Calu3 (cell line): ENCODE results near the gene TLX1. TPM values are rescaled to one million over a fixed set of nuclear protein-coding genes. Genes with fewer than 3 reads are reported as not detected.

Experiments used
- BruUV-seq: library from RNA; stranded (reverse); fragments of 400-500 nt; replicated peaks from 2 replicates; lab custom pipeline; 2021; lab: Mats Ljungman, UMichigan
- CTCF ChIA-PET: fragments of 300-600 bp; sonication (Branson Sonifier 250); formaldehyde crosslinking; loops from one replicate; lab custom pipeline; 2022; ENCODE audit warnings: antibody characterized with exemption; lab: Charles Lee
- DNase-seq: peaks from one replicate; pipeline ENCODE4 v3.0.0; 2022
- H3K27ac Mint-ChIP-seq: one replicate; pipeline ENCODE4 v1.8.0; 2022; ENCODE audit warnings: mixed read lengths; ENCODE audit not compliant: unreplicated experiment
- H3K27me3 Mint-ChIP-seq: one replicate; pipeline ENCODE4 v1.8.0; 2022; ENCODE audit warnings: mixed read lengths; ENCODE audit not compliant: unreplicated experiment
- H3K36me3 Mint-ChIP-seq: one replicate; pipeline ENCODE4 v1.8.0; 2022; ENCODE audit warnings: mild to moderate bottlenecking, moderate library complexity, mixed read lengths; ENCODE audit not compliant: insufficient read depth, unreplicated experiment
- H3K4me1 Mint-ChIP-seq: one replicate; pipeline ENCODE4 v1.8.0; 2022; ENCODE audit warnings: mild to moderate bottlenecking, low read depth, mixed read lengths; ENCODE audit not compliant: unreplicated experiment
- H3K4me3 Mint-ChIP-seq: one replicate; pipeline ENCODE4 v1.8.0; 2022; ENCODE audit warnings: mild to moderate bottlenecking, low read depth, moderate library complexity, mixed read lengths; ENCODE audit not compliant: unreplicated experiment
- H3K9me3 Mint-ChIP-seq: one replicate; pipeline ENCODE4 v1.8.0; 2022; ENCODE audit warnings: low read depth, mixed read lengths; ENCODE audit not compliant: unreplicated experiment
- intact Hi-C: fragments of 100-400 bp; cut with micrococcal nuclease; formaldehyde crosslinking; loops from one replicate; pipeline ENCODE4 v1.10.0; 2022; ENCODE audit not compliant: unreplicated experiment
- total RNA-seq: library from RNA; stranded (reverse); gene quantifications from 2 replicates; pipeline ENCODE4 v1.2.3, GENCODE V29; 2022
- TF ChIP-seq, protein P1 (sequence below): fragments of 200-600 bp; IDR thresholded peaks from one replicate; pipeline ENCODE4 v1.8.0; 2022; ENCODE audit warnings: antibody characterized with exemption; ENCODE audit not compliant: unreplicated experiment

The TLX1 gene
- total RNA-seq, 1 experiment from 2014 or later = not detected

DNA sequence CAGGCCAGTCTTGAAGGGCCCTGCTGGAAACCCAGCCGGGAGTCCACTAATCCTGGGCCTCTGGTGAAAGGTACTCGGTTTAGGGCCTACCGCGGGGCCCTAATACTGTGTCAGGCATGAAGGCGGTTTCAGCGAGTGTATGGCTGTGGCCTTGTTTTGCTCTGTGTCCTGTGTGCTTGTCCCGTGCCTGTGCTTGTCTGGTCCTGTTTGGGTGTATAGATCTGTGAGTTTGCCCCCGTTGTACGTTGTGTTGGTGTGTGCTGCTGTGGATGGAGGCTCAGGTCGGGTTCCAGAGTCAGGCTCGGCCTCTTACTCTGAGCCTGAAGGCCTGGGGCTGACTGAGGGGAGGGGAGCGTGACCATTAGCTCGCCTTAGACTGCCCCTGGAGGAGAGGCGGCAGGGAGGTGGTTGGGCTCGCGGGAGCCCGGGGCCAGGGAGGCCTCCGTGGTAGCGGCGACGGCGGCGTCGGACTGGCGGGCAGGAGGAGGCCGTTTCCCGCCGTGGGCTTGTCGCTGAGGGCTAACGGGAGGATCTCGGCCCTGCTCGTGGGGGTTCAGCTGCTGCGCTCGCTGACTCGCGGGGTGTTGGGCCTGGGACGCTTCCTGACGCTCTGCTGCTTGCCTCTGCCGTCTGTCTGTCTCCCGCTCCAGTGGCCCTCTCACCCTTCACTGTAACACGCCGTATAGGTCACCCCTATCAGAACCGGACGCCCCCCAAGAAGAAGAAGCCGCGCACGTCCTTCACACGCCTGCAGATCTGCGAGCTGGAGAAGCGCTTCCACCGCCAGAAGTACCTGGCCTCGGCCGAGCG lies 2.6 kb downstream of the TLX1 start:
- H3K27me3 Mint-ChIP-seq = peaks cover 82% of the 10 kb centered on the region
- H3K36me3 Mint-ChIP-seq = no peaks in the 10 kb centered on the region
- no peak overlapping the region for H3K4me3 Mint-ChIP-seq
- TF ChIP-seq, protein P1, sequence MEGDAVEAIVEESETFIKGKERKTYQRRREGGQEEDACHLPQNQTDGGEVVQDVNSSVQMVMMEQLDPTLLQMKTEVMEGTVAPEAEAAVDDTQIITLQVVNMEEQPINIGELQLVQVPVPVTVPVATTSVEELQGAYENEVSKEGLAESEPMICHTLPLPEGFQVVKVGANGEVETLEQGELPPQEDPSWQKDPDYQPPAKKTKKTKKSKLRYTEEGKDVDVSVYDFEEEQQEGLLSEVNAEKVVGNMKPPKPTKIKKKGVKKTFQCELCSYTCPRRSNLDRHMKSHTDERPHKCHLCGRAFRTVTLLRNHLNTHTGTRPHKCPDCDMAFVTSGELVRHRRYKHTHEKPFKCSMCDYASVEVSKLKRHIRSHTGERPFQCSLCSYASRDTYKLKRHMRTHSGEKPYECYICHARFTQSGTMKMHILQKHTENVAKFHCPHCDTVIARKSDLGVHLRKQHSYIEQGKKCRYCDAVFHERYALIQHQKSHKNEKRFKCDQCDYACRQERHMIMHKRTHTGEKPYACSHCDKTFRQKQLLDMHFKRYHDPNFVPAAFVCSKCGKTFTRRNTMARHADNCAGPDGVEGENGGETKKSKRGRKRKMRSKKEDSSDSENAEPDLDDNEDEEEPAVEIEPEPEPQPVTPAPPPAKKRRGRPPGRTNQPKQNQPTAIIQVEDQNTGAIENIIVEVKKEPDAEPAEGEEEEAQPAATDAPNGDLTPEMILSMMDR = no peak
- CTCF ChIA-PET = no interaction called here
- DNase-seq = no peak
- intact Hi-C loops = no loop called here
- H3K27ac Mint-ChIP-seq = no peak overlapping the region
- peaks cover 11% of the 10 kb centered on the region for H3K4me1 Mint-ChIP-seq
- no TSS peak for BruUV-seq
- H3K9me3 Mint-ChIP-seq = no peaks in the 10 kb centered on the region

DNA sequence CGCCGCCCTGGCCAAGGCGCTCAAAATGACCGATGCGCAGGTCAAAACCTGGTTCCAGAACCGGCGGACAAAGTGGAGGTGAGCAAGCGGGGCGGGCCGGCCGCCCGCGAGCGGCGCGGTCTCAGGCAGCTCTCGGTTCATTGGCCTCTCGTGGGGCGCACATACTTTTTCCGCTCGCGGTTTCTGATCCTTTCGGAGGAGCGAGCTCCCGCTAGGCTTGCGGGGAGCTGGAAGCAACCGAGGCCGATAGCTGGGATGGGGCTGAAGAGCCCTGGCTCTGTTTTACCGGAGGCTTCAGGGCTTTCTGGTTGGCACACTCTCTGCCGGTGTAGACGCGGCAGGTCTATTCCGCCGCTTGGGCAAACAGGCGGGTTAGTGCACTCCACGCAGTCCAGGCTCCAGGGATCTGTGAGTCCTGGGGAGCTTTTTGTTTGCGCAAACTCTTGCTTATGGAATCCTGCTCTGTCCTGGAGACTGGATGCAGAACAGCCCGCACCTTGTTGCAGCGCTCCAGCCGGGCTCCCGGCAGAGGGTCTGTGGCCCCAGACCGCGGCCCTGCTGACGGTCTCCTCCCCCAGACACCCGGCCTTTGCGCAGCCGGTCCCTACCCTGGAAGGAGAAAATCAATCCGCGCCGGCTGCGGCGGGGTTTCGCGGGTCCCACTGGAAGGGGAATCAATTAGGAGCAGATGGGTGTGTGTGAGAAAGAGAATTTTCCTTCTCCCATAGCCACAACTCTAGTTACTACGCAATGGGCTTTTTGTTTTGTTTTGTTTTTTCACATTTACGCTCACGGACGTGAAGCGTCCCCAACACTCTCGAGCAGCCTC lies 3.4 kb downstream of the TLX1 start:
- no peaks in the 10 kb centered on the region for H3K36me3 Mint-ChIP-seq
- intact Hi-C loops = no loop called here
- peaks cover 82% of the 10 kb centered on the region for H3K27me3 Mint-ChIP-seq
- no peaks in the 10 kb centered on the region for H3K9me3 Mint-ChIP-seq
- peaks cover 11% of the 10 kb centered on the region for H3K4me1 Mint-ChIP-seq
- H3K27ac Mint-ChIP-seq = no peak overlapping the region
- TF ChIP-seq, protein P1 = no peak
- no peak for DNase-seq
- CTCF ChIA-PET = no interaction called here
- H3K4me3 Mint-ChIP-seq = no peak overlapping the region
- no TSS peak for BruUV-seq

DNA sequence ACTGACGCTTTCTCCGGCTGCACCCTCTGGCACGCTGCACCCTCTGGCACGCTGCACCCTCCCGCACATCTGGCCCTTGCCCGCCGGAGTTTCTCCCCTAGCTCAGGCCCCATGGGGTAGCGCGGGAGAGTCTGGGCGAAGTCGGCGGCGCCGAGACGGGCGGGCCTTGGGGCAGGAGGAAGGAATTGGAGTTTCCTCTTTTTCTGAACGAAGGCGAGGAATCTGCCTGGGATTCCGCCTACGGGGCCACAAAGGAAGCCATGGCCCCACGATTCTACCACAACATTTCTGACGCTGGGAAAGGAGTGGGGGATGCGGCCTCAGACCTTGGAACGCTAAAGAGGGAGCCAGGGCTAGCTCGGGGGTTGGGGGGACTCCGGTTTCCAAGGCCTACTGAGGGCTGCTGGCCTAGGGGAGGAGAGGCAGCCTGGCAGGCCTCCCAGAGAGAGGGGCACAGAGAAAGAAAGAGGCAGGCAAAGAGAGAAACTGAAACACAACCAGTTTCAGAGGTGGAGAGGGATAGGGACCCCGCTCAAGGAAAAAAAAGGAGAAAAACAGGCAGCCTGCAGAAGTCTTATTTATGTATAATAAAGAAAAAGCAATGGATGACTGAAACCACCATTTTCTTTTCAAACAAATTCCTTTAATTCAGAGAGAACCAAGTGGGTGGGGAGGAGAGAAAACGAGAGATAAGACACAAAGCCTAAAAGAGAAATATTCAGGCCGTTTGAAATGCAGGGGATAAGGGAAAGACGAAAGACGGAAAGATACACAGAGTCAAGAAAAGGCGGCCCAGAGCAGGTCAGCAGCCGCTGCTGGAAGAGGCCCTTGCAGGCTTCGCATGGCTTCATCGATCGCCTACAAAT lies 4.3 kb downstream of the TLX1 start:
- TF ChIP-seq, protein P1 = no peak
- H3K9me3 Mint-ChIP-seq = no peaks in the 10 kb centered on the region
- H3K27ac Mint-ChIP-seq = no peak overlapping the region
- BruUV-seq = no TSS peak
- intact Hi-C loops = no loop called here
- H3K36me3 Mint-ChIP-seq = no peaks in the 10 kb centered on the region
- CTCF ChIA-PET = no interaction called here
- peaks cover 74% of the 10 kb centered on the region for H3K27me3 Mint-ChIP-seq
- no peak for DNase-seq
- peaks cover 11% of the 10 kb centered on the region for H3K4me1 Mint-ChIP-seq
- H3K4me3 Mint-ChIP-seq = no peak overlapping the region
